ENCODE results near the gene RGP1.

RGP1 gene

DNA sequence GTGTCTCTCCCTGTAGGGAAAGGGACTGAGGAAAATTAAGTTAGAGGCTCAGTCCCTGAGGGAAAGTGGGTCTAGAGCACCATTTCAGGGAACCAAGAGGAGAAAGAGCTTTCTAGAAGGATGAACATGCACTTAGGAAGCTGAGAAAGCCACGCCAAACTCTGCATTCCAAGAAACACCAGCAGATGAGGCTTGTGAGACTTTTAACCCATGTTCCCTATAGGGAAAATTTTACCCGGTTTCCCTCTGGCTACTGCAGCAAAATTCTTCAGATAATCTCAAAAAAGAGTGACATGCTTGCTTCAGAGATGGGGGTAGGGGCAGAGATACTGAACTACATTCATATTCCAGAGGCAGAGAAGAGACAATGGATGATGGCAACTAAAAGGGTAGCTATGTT lies 25.7 kb upstream of the RGP1 start:
- no peak for DNase-seq

DNA sequence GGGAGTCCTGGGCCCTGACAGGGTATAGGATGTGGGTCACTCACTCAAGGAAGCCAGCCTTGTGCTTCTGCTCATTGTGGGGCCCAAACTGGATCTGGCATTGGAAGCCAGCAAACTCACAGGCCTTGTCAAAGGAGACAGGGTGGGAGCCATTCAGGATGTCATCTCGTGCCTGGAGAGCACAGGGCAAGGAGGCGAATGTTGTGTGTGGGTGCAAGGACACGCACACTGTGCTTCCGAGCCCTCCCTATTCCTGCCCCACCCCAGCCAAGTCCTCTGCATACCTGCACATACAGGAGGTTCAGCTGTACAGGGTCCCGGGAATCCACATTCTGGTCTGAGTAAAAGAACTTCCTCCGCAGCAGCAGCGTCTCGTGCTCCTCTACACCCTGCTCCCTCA lies 25.2 kb upstream of the RGP1 start:
- no peak for DNase-seq

DNA sequence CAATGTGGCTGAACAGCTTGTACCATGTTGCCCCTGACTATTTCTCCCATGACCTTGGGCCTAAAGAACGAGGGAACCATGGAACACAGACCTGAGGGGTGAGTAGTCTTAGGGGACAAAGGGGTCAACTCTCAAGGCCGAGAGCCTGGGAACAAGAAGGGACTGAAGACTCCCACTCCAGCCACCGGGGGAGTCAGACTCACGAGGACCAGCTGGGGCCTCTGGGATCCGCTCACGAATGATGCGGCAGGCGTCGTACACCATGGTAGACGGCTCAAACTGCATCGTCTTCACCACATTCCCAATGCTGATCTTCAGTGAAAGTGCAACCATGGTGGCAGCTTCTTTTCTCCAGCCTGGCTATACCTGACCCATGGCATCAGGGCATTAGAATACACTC lies 23.7 kb upstream of the RGP1 start:
- no peak for DNase-seq

DNA sequence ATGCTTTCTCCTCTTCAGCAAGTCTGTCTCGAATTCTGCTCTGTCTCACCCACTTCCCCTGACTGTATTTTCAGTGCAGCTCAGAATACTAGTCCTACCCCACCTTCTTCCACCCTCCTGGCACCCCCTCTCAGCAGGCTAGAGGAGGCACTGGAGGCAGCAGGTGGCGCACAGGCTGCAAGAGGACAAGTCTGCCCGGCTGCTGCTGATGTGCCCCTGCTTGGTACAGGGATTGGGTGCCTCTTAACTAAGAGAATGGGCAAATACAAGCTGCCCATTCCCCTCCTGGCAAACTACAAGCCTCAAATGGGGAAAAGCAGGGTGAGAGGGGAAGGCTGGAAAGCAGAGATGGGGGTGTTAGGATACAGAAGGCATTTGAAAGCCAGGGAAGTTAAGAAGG lies 22.2 kb upstream of the RGP1 start:
- DNase-seq: no peak

DNA sequence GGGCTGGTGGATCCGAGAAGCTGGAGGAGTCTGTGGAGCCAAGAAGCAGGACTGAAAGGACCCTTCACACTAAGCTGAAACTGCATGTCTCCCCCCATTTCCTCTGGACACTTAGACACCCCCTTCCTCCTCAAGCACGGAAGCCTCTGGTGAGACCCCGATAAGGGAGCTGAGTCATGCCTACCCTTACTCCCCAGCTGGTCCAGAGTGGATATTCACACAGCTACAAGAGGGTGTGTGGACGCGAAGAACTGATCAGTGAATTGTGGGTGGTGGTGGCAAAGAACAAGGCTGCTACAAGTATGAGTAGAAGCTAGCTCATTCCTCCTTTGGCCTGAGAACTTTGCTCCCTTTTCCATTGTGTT lies 21.4 kb upstream of the RGP1 start:
- no peak for DNase-seq

DNA sequence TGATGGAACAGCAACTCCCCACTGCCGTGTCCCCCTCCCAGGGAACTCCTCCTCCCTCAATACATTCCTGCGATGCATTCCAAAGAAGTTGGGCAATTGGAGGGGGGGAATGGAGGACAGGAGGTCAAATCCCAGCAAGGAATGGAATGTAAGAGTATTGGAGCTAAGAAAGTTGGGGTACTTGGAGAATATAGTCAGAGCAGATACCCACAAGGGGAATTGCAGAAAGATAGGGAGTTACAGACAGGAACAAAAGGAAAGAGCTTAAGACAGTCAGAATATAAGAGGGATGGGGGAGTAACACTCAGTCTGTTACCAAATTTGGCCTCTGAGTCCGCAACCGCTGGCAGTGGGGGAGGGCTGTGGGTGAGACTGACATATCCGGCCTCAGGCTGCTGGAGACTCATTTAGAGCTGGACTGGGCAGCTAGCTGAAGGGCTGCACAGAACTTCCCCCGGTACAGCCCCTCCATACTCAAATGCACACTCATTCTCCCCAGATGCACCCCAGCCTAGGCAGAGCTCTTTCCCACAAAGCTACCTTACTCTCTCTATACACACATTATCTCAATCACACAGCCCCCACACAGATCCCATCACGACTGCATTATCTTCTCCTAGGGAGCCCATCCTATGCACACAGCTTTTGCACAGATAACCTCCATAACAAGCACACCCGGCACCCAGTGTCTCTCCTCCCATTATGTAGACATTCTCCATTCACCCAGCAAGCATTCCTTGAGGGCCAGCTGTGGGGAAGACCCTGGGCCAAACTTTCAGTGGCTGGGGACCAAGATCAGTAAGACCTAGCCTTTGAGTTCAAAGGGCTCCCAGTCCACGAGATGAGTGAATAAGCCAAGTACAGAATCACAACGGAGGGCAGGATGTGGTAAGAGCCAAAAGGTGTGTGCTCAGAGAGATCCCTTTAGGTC lies 20.8 kb upstream of the RGP1 start:
- no peak for DNase-seq

DNA sequence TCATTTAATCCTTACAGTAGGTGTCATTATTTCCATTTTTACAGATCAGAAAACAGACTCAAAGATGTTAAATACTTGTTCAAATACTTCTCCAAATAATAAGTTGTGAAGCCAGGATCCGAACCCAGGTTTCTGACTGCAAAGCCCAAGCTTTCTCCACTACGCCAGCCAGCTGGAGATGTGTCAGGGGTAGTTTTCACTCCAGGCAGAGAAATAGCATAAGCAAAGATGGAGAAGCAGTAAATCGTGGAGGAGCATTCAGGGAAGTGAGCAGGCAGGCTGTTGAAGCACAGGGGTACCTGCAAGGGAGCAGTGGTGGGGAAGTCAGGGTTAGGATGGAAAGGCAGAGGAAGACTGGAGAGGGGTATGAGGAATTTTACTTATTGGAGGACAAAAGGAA lies 20.0 kb upstream of the RGP1 start:
- no peak for DNase-seq

DNA sequence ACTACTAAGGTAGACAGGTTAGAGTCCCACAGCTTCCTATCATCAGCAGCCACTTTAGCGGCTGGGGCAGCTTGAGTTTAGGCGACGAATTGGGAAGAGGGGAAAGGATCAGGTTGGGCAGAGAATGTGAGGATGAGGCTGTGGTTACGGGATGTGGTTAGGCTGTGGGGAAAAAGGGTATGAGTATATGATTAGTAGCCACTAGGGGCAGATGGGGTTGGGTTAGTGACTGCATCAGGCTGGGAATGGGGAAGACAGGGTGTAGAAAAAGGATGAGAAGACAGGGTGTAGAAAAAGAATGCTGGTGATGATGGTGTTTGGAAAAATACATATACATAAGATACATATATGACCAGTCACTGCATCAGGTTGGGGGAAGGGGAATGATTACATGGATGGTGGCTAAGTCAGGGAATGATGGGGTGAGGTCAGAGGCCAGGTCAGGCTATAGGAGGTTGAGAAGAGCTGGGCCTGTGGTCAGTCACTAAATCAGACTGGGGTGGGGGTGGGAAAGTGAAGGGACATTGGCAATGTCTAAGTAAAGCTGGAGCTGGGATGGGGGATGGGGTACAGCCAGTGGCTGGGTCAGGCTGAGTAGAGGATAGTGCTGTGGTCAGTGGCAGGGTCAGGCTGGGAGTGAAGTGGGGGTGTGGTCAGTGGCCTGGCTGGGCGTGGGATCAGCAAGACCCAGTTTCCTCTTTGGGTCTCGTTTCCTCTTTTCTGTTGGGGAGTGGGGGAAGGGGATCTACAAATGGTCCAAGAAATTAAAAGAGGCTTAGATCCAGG lies 19.2 kb upstream of the RGP1 start:
- no peak for DNase-seq

DNA sequence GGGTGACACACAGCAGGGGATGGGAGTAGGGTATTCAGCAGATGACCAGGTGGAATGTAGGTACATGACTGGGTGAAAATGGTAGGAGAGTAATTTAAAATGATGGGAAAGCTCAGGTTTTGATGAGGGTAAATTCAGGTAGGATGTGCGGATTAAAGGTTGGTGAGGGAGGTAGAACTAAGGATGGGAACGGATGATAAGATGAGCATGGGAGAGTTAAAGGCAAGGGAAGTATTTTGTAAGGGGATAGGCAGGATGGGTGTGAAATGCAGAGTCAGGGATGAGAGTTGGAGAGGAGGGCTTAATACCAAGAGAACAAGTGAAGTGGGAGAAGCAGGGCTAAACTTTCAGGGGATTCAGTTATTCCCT lies 18.6 kb upstream of the RGP1 start:
- DNase-seq: no peak

DNA sequence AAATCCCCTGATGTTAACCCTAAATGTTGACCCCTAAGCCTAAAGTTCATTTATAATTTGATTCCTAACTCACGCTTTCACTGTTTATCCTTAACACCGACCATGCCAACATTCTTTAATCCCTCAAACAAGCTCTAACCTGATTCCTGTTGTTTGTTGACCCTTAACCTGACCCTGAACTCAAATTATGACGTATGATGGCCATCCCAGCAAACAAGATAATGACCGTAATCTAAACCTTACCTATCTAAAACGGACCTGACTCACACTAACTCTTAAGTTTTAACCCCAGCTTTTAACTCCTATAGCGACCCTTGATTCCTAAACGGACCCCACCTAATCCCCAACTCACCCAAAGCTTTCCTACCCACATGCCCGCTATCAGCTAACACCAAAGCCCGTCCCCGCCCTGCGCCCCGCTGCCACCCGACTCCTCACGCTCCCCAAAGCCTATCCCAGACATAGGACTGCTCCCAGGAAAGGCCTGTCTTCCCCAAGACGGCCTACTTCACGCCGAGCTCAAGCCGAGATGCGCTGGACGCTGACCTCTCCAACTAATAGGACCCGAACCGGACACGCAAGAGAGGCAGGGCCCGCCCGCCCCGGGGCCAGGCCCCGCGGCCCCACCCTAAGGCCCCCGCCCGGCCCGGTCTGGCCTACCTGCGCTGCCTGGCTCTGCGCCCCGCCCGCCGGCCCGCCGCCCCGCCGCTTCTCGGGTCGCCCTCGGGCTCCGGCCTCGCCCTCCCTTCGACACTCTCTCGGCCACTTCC lies 17.5 kb upstream of the RGP1 start:
- no peak for DNase-seq

DNA sequence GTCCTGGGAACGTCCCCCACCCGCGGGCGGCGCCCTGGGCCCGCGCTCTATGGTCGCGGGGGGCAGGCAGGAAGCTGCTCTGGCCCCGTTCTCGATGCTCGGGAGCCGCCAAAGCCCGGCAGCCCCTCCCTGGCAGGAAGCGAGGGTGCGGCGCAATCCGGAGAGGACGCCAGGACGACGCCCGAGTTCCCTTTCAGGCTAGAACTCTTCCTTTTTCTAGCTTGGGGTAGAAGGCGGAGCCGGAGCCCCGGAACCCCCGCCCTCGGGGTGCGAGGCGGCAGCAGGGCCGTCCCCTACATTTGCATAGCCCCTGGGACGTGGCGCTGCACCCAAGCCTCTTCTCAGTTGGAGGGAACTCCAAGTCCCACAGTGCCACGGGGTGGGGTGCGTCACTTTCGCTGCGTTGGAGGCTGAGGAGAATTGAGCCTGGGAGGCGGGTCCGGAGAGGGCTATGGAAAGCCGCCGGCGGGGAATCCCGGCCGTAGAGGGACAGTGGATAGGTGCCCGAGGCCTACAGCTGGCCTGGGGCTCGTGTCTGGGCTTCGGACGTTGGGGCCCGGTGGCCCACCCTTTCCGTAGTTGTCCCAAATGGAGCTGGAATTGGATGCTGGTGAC lies 16.8 kb upstream of the RGP1 start, which contains the start of the genes CREB3 and TLN1:
CREB3 (plus strand) TSS at position 482 of the 615 bp plus-strand sequence; CDS start at position 589, 107 bp downstream.
TLN1 (minus strand) TSS at position 11 of the 615 bp plus-strand sequence. CDS start 6,501 bp downstream, outside the sequence.
- DNase-seq: peak; percentile 87

DNA sequence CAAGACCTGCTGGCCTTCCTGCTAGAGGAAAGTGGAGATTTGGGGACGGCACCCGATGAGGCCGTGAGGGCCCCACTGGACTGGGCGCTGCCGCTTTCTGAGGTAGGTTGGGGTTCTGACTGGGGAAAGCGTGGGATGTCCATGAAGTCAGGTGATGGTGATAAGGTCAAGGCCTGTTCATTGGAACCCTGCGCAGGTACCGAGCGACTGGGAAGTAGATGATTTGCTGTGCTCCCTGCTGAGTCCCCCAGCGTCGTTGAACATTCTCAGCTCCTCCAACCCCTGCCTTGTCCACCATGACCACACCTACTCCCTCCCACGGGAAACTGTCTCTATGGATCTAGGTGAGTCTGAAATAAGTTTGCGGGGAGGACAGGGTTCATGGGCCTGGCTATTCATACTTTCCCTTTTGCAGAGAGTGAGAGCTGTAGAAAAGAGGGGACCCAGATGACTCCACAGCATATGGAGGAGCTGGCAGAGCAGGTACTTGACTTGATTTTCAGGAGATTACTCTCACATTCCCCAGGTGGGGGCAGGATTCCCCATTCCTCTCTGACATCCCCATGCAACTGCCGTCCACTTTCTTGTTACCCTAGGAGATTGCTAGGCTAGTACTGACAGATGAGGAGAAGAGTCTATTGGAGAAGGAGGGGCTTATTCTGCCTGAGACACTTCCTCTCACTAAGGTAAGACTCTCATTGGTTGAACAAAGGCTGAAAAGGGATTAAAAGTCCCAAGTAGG lies 16.1 kb upstream of the RGP1 start:
- no peak for DNase-seq

DNA sequence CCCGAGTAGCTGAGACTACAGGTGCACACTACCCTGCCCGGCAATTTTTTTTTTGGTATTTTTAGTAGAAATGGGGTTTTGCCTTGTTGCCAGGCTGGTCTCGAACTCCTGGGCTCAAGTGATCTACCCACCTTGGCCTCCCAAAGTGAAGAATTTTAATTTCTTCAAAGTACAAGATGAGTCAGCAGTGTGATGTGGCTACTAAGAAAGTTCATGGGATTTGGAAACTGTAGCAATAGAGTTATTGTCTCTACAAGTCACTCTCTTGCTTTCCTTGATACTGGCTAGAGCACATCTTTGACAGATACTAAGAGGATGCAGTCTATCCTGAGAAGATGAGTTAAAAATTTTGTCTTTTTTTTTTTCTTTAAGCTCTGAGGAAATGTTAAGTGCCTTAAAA lies 15.0 kb upstream of the RGP1 start:
- DNase-seq: no peak

DNA sequence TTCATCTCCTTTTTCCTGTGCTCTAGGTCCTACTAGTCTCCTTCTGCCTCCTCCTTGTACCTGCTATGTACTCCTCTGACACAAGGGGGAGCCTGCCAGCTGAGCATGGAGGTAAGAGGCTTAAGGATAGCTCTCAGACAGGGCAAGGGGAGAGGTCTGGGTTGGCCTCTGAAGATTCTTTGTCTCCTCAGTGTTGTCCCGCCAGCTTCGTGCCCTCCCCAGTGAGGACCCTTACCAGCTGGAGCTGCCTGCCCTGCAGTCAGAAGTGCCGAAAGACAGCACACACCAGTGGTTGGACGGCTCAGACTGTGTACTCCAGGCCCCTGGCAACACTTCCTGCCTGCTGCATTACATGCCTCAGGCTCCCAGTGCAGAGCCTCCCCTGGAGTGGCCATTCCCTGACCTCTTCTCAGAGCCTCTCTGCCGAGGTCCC lies 12.9 kb upstream of the RGP1 start:
- DNase-seq: no peak

DNA sequence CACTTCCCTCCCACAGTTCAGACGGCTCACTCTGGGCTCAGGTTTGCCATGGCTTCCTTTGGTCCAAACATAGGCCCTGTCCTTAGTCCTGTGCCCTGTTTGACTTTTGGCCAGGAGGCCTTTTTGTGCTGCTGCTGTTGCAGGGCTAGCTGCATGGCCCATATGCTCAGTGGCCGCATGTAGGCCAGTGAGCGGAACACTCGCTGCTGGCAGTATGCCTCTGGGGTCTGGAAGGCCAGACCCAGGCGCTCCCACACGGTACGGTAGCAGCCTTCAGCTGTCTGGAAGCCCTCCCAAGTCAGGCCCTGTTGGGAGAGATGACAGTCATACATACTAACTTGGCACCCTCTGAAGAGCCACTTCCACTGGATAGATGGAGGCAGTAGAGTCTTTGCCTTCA lies 11.9 kb upstream of the RGP1 start:
- DNase-seq: no peak

DNA sequence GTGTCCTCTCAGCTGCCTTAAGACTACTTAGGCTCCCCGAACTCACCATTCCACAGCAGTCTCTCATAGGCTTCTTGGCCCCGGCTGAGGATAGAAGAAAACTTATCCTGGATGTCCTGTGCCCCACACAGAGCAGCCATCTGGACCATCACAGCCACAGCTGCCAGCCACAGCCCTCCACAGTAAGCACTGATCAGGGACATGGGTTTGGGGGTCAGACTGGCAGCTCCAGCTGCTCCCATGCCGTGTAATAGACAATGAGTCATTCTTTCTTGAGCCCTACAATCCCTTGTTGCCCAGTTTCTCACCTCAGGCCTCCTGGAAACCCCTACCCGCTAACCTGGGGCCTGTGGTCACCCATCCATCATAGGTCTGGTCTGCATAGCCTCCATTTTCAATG lies 10.9 kb upstream of the RGP1 start:
- DNase-seq: no peak

DNA sequence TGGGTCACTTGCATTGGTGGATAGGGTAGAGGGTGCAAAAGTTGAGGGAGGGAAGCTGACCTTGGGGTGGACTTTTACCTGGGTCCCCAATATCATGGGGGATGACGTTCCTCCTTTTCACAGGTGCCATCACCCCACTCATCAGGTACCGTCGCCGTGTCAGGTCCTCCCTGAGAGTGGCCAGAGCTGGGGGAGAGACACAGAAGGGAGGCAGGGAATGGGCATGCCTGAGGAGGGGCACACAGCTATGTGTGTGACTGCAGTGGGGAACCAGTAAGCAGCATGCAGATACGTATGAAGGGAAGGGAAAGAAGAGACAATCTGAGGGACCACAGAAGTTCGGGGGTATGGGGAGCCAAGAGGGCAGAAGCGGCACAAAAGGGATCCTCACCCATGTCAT lies 10.2 kb upstream of the RGP1 start:
- DNase-seq: no peak

DNA sequence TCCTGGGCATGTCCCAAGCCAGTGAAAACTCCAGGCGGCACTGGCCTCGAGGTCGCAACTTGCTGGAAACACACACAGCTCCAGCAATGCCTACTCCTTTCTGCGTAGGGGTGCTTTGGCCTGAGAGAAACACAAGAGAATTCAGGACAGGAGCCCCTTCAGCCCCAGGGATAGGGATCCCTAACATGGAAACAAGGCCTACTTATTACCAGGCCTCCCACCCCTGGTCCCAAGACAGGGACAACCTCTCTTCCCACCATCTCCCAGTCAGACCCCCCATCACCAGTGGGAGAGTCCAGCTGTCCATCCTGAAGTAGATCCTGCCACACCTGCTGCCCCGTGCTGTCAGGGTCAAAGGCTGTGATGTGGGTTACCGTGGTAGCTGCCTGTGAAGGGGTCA lies 8.8 kb upstream of the RGP1 start:
- DNase-seq: no peak

DNA sequence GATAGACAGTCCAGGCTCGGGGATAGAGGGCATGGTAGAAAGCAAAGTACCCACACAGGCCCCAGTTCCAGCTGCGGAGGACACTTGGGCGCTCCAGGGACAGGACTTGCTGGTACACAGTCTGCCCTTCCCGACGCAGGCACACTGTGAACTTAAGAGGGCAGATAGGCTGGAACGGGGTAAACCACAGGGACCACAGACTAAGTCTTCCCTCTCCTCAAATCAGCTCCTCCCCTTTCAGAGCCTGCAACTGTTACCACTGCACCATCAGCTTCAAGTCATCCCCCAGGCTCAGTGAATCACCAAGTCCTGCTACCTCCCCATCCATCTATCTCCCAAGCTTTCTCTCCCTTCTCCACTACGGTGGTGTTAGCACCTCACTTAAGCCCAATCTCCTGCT lies 7.3 kb upstream of the RGP1 start:
- DNase-seq: no peak

DNA sequence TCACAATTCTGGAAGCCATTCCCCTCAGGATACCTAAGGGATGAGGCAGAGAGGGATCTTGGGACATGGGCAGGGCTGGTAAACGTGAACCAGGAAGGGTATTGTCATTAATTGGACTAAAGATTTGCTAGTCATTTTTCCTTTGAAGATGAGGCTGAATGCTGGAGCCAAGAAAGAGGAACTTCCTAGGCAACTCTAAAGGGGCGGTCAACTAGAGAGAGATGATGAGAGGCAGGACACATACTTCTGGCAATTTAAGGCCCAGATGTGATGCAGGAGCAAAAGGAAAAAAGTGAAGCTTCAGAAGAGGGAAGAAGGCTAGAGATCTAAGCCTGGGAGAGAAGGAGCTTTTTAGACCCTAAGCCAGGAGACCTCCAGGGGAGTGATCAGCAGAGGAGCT lies 5.6 kb upstream of the RGP1 start:
- no peak for DNase-seq

DNA sequence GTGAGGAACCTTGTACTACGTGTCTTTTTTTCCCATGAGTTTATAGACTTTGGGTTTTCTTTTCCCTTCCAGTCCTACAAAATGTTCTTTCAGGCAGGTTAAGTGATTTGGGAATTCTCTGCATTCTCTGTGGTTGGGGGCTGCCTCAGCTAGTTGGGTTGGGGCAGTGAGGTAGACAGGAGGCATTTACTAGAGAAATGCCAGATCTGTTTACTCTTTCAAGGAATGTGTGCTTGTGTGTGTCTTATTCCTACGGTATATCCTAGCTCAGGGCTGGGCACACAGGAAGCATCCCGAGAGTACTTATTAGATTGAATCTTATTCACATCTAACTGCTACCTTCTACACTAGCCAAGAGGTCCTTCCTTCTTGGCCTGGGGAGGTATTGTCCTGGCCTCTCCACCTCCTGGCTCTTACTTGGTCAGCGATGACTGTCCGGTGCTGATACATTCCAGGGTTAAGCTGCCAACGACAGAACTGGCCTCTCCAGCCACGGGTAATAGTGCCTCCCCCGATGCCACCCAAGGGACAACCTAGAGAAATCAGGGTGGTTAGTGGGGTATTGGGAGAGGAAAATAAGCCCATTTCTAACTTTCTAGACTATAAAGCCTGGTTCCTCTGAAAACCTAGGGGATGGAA lies 5.1 kb upstream of the RGP1 start:
- no peak for DNase-seq

DNA sequence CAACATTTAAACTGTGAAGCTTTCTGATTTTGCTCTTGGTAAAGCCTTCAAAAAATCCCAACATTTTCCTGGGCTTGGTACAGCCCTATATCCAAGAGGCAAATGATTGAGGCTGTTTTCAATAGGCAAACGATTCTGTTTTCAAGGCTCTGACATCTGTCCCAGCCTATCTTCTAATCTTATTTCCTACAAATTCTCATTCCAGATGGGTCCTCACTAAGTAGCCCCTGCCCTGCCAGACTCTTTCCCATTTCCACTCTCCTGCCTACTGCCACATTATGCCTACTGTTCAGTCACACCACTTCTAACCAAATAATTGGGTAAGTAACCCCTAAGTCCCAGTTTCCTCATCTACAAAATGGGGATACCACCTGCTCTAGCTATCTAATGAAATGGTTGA lies 3.5 kb upstream of the RGP1 start:
- DNase-seq: no peak
